ENCODE results near the gene CRTC1. TPM values are rescaled to one million over a fixed set of nuclear protein-coding genes. Genes with fewer than 3 reads are reported as not detected.

CRTC1 gene
- total RNA-seq, 1 donor from 2014 or later, result 28.8 TPM

DNA sequence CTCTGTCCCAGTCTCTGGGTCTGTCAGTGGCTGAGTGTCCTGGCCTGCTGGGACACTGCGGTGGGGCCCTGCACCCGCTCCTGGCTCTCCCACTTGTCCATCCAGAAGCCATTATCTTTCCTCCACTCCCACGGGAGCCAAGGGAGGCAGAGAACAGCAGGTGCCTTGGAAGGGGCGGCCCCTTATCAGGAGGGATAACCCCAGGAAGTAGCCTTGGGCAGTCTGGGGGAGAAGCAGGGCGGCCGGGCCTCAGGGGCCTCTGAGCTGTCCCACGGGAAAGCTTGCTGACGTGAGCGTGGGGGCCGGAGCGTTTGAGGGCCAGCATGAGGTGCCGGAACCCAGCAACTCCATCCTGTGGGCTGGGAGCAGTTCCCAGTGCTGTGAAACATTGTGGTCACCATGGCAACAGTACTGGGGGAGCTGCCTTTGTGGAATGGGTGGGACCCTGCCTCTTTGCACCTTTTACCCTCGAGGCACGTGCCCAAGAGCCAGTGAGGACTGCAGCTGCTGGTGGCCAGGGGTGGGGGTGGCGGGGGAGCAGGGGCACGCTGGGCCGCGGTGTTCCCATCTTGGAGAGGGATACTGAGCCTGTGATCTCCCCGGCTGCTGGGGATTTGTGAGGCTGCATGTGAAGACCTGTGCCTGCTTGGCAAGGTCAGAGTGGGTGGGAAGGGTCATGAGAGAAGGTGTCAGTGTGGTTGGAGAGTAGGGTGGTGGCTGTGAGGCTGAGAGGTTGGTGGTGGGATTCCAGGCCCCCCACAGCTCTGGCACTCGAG lies 25.7 kb upstream of the CRTC1 start:
- H3K4me3 Mint-ChIP-seq (ENCODE audit: unreplicated experiment), result peak overlapping the region; percentile 14
- H3K4me1 Mint-ChIP-seq (ENCODE audit: low read depth, unreplicated experiment), result peaks cover 14% of the 10 kb centered on the region
- peaks cover 19% of the 10 kb centered on the region for H3K27me3 Mint-ChIP-seq (ENCODE audit: unreplicated experiment)
- peaks cover 6% of the 10 kb centered on the region for H3K36me3 Mint-ChIP-seq (ENCODE audit: unreplicated experiment)
- H3K9me3 Mint-ChIP-seq (ENCODE audit: unreplicated experiment), result peaks cover 7% of the 10 kb centered on the region
- DNase-seq, result no peak
- no peak for TF ChIP-seq CTCF (IDR thresholded peaks at IDR 0.05; ENCODE audit: partially characterized antibody, unreplicated experiment)
- H3K27ac Mint-ChIP-seq (ENCODE audit: unreplicated experiment), result no peak overlapping the region

GRCh38 chr19:18658366-18658855 lies 25.1 kb upstream of the CRTC1 start:
- peak overlapping the region; percentile 6 for H3K27ac Mint-ChIP-seq (ENCODE audit: unreplicated experiment)

GRCh38 chr19:18659281-18660050 lies 24.0 kb upstream of the CRTC1 start:
- Mint-ChIP-seq H3K27me3 (ENCODE audit: unreplicated experiment) (peaks cover 17% of the 10 kb centered on the region), H3K4me3 (ENCODE audit: unreplicated experiment) (no peak overlapping the region), H3K27ac (ENCODE audit: unreplicated experiment) (no peak overlapping the region), H3K36me3 (ENCODE audit: unreplicated experiment) (peaks cover 6% of the 10 kb centered on the region), H3K4me1 (ENCODE audit: low read depth, unreplicated experiment) (peaks cover 20% of the 10 kb centered on the region), H3K9me3 (ENCODE audit: unreplicated experiment) (peaks cover 7% of the 10 kb centered on the region)
- no peak for TF ChIP-seq CTCF (IDR thresholded peaks at IDR 0.05; ENCODE audit: partially characterized antibody, unreplicated experiment)
- no peak for DNase-seq

More at GRCh38 chr19:18658366-18658855, 25.1 kb upstream of the CRTC1 start:
- TF ChIP-seq CTCF (IDR thresholded peaks at IDR 0.05; ENCODE audit: partially characterized antibody, unreplicated experiment), result no peak
- Mint-ChIP-seq H3K27me3 (ENCODE audit: unreplicated experiment) (peaks cover 19% of the 10 kb centered on the region), H3K4me3 (ENCODE audit: unreplicated experiment) (no peak overlapping the region), H3K36me3 (ENCODE audit: unreplicated experiment) (peaks cover 6% of the 10 kb centered on the region), H3K9me3 (ENCODE audit: unreplicated experiment) (peaks cover 7% of the 10 kb centered on the region), H3K4me1 (ENCODE audit: low read depth, unreplicated experiment) (peaks cover 19% of the 10 kb centered on the region)
- no peak for DNase-seq

GRCh38 chr19:18660051-18660910 lies 23.2 kb upstream of the CRTC1 start:
- Mint-ChIP-seq H3K9me3 (ENCODE audit: unreplicated experiment) (peaks cover 7% of the 10 kb centered on the region), H3K36me3 (ENCODE audit: unreplicated experiment) (peaks cover 6% of the 10 kb centered on the region), H3K27ac (ENCODE audit: unreplicated experiment) (no peak overlapping the region), H3K4me3 (ENCODE audit: unreplicated experiment) (no peak overlapping the region), H3K27me3 (ENCODE audit: unreplicated experiment) (peaks cover 13% of the 10 kb centered on the region), H3K4me1 (ENCODE audit: low read depth, unreplicated experiment) (peaks cover 20% of the 10 kb centered on the region)
- TF ChIP-seq CTCF (IDR thresholded peaks at IDR 0.05; ENCODE audit: partially characterized antibody, unreplicated experiment), result no peak
- DNase-seq, result no peak
